ENCODE data around the gene ZNF687. TPM values are rescaled to one million over a fixed set of nuclear protein-coding genes. Genes with fewer than 3 reads are reported as not detected.

Gene ZNF687
- polyA plus RNA-seq, 1 of the 3 experiments (the other 2 are of a cell fraction), result 15.8 TPM

GRCh38 chr1:151281225-151281968 lies 702 bp upstream of the ZNF687 start (continued):
- no peak for TF ChIP-seq REST (IDR thresholded peaks at IDR 0.05; ENCODE audit: low read depth, low read length)
- no peak for TF ChIP-seq ZBTB33 (IDR thresholded peaks at IDR 0.05; ENCODE audit: borderline replicate concordance, low read depth)
- peak; percentile 37 for TF ChIP-seq POLR2AphosphoS5 (IDR thresholded peaks at IDR 0.05; ENCODE audit: low read depth, low read length)
- no peak for TF ChIP-seq RCOR1 (IDR thresholded peaks at IDR 0.05; ENCODE audit: low read length)
- 0 out of 2 replicates have a peak, but pooled peaks have one; percentile 48 for TF ChIP-seq SIN3A (IDR thresholded peaks at IDR 0.05; ENCODE audit: borderline replicate concordance, low read depth, low read length)

GRCh38 chr1:151282883-151283725 lies 1.0 kb downstream of the ZNF687 start:
- Histone ChIP-seq H3K4me1 (ENCODE audit: control insufficient read depth in 1 of 2, insufficient read depth in 2 of 2, low read depth in 1 of 2, low read length in 1 of 2) (peaks cover 0 to 14% of the 10 kb centered on the region in 2 experiments; a peak in 1 of 4 replicates), H3K27ac (ENCODE audit: low read depth in 2 of 2, low read length in 1 of 2) (peak overlapping the region; percentile 88 to 100), H3K27me3 (ENCODE audit: insufficient read depth) (no peaks in the 10 kb centered on the region), H3K4me2 (peak overlapping the region; percentile 100), H3K9me2 (no peaks in the 10 kb centered on the region), H3K79me2 (ENCODE audit: insufficient read depth) (peaks cover 44% of the 10 kb centered on the region), H3K9me3 (no peaks in the 10 kb centered on the region), H3K9ac (peak overlapping the region; percentile 93), H3K4me3 (ENCODE audit: low read depth in 2 of 2, low read length in 1 of 2) (peak overlapping the region; percentile 70 to 81), H2AFZ (ENCODE audit: low read depth) (no peak overlapping the region), H3F3A (replicated peaks; ENCODE audit: insufficient read depth) (peaks cover 4% of the 10 kb centered on the region), H3K36me3 (replicated peaks in 1 of 2; ENCODE audit: control insufficient read depth in 1 of 2, insufficient read depth in 2 of 2, low read length in 1 of 2) (peaks cover 18 to 24% of the 10 kb centered on the region in 2 experiments), H4K20me1 (ENCODE audit: insufficient read depth) (0 out of 2 replicates have a peak, but pooled peaks cover 4% of the 10 kb centered on the region)
- TF ChIP-seq TAF1 (IDR thresholded peaks at IDR 0.05; ENCODE audit: borderline replicate concordance, low read depth, low read length), result no peak
- peak; percentile 52; the same call in 1 of the 2 replicates for TF ChIP-seq MXI1 (IDR thresholded peaks at IDR 0.05; ENCODE audit: low read depth, low read length)
- 19% methylated on average over 25 of the region's 44 CpGs for WGBS (ENCODE audit: low lambda C conversion rate)
- CTCF ChIA-PET, result interaction anchor here (0.6 to 5.7 kb wide), 7 partner anchors 10 to 576 kb away, joined by 3 to 36 read pairs (median 3); no protein-coding TSS in a partner anchor
- POLR2A ChIA-PET, result interaction anchor here (0.6 to 1.1 kb wide), 3 partner anchors 21 to 418 kb away, joined by 3 to 4 read pairs (median 3); partner anchors contain the start of gene PSMB4
- DNase-seq, result peak; percentile 75
